ENCODE results near the gene USP34.

The USP34 gene

DNA sequence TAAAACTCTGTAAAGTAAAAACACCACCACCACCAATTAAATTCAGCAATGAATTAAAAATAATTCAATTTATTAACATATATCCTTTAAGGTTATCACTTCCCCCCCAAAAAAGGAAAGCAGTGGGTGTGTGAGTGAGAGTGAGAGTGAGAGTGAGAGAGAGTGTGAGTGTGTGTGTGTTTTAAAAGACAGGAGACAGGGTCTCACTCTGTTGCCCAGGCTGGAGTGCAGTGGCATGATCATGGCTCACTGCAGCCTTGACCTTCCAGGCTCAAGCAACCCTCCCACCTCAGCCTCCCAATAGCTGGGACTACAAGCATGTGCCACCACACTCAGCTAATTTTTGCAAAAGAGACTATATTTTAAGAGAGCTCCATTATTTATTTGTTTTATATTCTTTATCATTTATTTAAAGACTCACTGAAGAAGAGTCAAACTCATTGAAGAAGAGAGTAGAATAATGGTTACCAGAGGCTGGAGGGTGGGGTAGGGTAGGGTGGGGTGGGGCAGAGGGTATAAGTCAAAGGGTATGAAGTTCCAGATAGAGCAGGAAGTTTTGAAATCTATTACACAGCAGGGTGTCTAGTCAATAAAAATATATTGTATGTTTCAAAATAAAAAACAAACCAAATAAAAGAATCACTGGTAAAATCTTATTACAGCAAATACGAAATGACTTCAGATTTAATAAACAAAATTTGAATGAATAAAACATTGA is 187.3 kb downstream of the USP34 start:
- TF ChIP-seq GATA2 (IDR thresholded peaks at IDR 0.05; ENCODE audit: low read depth, low read length) (no peak), GATA3 (IDR thresholded peaks at IDR 0.05; ENCODE audit: low read depth, low read length) (no peak)

- TF ChIP-seq GATA2 (IDR thresholded peaks at IDR 0.05; ENCODE audit: low read depth, low read length), result no peak
Observed at GRCh38 chr2:61282104-61282590, 188.7 kb downstream of the USP34 start.

DNA sequence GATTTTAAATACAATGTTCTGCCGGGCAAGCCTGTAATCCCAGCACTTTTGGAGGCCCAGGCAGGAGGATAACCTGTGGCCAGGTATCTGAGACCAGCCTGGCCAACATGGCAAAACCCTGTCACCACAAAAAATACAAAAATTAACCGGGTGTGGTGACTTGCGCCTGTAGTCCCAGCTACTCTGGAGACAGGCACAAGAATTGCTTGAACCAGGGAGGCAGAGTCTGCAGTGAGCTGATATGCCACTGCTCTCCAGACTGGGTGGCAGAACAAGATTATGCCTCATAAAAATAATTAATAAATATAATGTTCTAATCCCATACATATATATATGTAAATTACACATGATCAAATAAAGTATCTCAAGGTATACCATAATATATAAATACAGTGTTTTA is 189.6 kb downstream of the USP34 start:
- TF ChIP-seq GATA3 (IDR thresholded peaks at IDR 0.05; ENCODE audit: low read depth, low read length), result no peak
- TF ChIP-seq GATA2 (IDR thresholded peaks at IDR 0.05; ENCODE audit: low read depth, low read length), result no peak

- TF ChIP-seq GATA2 (IDR thresholded peaks at IDR 0.05; ENCODE audit: low read depth, low read length), result no peak
- no peak for TF ChIP-seq GATA3 (IDR thresholded peaks at IDR 0.05; ENCODE audit: low read depth, low read length)
Observed at GRCh38 chr2:61277756-61278155, 193.1 kb downstream of the USP34 start.

GRCh38 chr2:61275575-61276184 is 195.2 kb downstream of the USP34 start:
- TF ChIP-seq GATA3 (IDR thresholded peaks at IDR 0.05; ENCODE audit: low read depth, low read length), result no peak

- no peak for TF ChIP-seq GATA2 (IDR thresholded peaks at IDR 0.05; ENCODE audit: low read depth, low read length)
- TF ChIP-seq GATA3 (IDR thresholded peaks at IDR 0.05; ENCODE audit: low read depth, low read length), result no peak
Observed at GRCh38 chr2:61272421-61273070, 198.3 kb downstream of the USP34 start.

- TF ChIP-seq GATA3 (IDR thresholded peaks at IDR 0.05; ENCODE audit: low read depth, low read length) (no peak), GATA2 (IDR thresholded peaks at IDR 0.05; ENCODE audit: low read depth, low read length) (no peak)
Observed at GRCh38 chr2:61268249-61268648, 202.6 kb downstream of the USP34 start.

- no peak for TF ChIP-seq GATA3 (IDR thresholded peaks at IDR 0.05; ENCODE audit: low read depth, low read length)
- no peak for TF ChIP-seq GATA2 (IDR thresholded peaks at IDR 0.05; ENCODE audit: low read depth, low read length)
Observed at GRCh38 chr2:61266632-61267505, 204.0 kb downstream of the USP34 start.

DNA sequence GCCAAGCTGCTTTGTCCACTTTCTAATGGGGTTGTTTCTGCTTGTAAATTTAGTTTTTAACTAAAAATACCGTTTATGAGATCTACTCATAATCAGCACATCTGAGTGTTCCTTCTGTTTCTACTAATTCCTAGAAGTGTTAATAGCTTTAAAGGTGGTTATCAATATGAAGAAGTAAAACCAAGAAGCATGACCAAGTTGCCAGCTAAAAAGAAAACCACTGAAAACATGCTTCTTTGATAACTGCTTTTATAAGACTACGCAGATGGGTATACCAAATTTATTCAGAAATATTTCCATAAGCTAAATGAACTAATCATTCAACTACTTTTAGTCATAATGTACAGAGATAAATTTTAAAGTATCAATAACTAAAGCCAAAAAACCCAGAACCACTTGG is 207.1 kb downstream of the USP34 start:
- TF ChIP-seq GATA3 (IDR thresholded peaks at IDR 0.05; ENCODE audit: low read depth, low read length), result no peak
- TF ChIP-seq GATA2 (IDR thresholded peaks at IDR 0.05; ENCODE audit: low read depth, low read length), result no peak

GRCh38 chr2:61262699-61263098 is 208.2 kb downstream of the USP34 start:
- TF ChIP-seq GATA3 (IDR thresholded peaks at IDR 0.05; ENCODE audit: low read depth, low read length) (no peak), GATA2 (IDR thresholded peaks at IDR 0.05; ENCODE audit: low read depth, low read length) (no peak)

- TF ChIP-seq GATA3 (IDR thresholded peaks at IDR 0.05; ENCODE audit: low read depth, low read length) (no peak), GATA2 (IDR thresholded peaks at IDR 0.05; ENCODE audit: low read depth, low read length) (no peak)
Observed at GRCh38 chr2:61257446-61257845, 213.4 kb downstream of the USP34 start.

DNA sequence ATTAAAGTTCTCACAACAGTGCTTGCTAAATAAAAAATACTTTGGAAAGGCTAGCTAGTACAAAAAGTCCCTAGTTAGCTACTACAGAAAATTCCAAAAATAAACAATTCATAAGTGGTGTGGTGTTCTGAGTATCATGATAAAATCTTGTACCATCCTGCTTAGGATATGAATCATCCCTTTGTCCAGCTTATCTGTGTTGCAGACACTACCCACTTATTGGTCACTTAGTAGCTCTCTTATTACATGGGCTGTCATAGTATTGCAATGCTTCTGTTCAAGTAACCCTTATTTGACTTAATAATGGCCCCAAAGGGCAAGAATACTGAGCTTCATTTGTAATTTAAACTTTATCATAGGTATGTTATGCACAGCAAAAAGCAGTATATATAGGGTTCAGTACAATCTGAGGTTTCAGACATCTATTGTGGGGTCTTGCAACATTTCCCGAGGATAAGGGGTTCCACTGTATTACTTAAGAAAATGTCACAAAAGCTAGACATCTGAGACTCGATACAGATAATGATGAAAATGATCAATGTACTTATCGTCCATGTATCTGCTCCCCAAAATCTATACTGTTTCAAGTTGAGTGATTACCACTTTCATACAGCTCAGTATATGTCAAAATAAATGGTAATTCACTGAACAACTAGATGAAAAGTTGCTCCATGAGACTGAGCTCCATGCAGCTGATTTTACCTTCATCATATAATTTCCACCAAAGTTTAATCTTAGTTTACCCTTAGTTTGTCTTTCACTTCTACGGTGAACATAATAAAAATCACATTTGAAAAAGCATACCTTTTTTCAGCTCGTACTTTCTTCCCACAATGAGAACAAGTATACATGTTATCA is 215.1 kb downstream of the USP34 start:
- TF ChIP-seq GATA3 (IDR thresholded peaks at IDR 0.05; ENCODE audit: low read depth, low read length), result no peak
- TF ChIP-seq GATA2 (IDR thresholded peaks at IDR 0.05; ENCODE audit: low read depth, low read length), result peak; percentile 15; the same call in 1 of the 2 replicates

- no peak for TF ChIP-seq GATA2 (IDR thresholded peaks at IDR 0.05; ENCODE audit: low read depth, low read length)
- TF ChIP-seq GATA3 (IDR thresholded peaks at IDR 0.05; ENCODE audit: low read depth, low read length), result no peak
Observed at GRCh38 chr2:61254536-61254935, 216.4 kb downstream of the USP34 start.

All from SH-SY5Y (cell line).